ENCODE data around the gene SREBF1. TPM values are rescaled to one million over a fixed set of nuclear protein-coding genes. Genes with fewer than 3 reads are reported as not detected.

Gene SREBF1
- total RNA-seq, 1 experiment from 2014 or later: 298 TPM

DNA sequence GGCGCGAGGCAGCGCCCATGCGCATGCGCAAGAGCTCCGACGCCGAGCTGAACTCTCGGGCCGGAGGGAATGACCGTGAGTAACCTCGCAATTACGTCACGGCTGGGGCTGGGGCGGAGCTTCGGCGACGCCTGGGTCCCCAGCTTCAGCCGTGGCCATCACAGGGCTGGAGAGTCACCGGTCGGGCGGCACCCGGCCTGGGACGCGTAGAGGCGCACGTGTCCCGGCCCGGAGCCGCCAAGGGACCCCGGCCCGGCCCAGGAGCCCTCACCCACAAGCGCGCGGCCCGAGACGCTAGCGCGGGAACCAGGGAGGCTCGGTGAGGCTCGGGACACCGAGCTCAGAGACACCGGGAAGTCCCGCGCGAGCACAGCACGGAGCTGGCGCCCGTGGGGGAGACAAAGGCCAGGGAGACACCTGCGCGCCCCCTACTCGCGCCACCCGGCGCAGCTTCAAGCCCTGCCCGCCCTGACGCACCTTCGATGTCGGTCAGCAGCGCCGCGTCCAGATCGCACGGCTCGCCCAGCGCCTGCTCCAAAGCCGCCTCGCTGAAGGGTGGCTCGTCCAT, 452 bp downstream of the SREBF1 start (continued):
- TF ChIP-seq, protein P1, sequence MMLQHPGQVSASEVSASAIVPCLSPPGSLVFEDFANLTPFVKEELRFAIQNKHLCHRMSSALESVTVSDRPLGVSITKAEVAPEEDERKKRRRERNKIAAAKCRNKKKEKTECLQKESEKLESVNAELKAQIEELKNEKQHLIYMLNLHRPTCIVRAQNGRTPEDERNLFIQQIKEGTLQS (IDR thresholded peaks at IDR 0.05): no peak
- TF ChIP-seq EZH2 (IDR thresholded peaks at IDR 0.05): no peak
- TF ChIP-seq, protein P2, sequence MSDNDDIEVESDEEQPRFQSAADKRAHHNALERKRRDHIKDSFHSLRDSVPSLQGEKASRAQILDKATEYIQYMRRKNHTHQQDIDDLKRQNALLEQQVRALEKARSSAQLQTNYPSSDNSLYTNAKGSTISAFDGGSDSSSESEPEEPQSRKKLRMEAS (IDR thresholded peaks at IDR 0.05): peak; percentile 94

DNA sequence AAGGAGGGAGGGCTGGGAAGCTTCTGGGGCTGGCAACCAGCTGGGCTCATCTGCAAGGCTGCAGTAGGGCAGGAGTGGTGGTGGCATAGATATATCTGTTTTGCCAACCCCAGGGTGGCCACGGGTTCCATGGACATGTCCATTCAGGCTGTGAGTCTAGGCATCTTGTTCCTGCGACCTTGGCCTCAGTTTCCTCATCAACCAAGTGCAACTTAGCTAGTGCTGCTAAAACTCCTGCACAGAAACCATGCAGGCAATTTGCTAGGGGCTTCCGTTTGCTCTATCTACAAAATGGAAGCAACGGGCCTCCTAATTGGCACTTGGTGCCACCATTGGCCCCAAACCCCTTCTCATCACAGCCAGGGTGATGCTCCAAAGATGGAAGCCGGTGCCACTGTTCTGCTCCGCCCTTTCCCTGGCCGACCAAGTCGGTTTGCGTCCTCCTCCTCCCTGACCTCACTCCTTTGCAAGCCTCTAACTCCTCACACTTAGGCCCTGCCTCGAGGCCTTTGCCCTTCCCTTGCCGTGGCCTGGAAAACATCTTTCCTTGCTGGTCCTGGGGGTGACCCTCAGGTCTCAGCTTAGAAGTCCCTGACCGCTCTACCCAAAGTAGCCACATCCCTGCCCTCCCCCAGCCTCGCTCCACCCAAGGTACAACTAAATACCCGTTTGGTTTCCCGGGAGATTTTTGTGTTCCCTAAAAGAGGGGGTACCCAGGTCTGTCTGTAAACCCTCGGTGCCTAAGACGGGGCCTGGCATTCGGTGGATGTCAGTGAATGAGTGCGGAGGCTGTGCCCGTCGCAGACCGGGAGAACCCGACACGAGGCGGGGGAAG, 1.2 kb downstream of the SREBF1 start:
- peaks cover 52 to 83% of the 10 kb centered on the region in 2 experiments for H3K4me1 ChIP-seq (ENCODE audit: control insufficient read depth in 1 of 2, insufficient read depth in 2 of 2, low read length in 2 of 2)
- peaks cover 3 to 36% of the 10 kb centered on the region in 2 experiments; a peak in 2 of 4 replicates for H3K36me3 ChIP-seq (ENCODE audit: control insufficient read depth in 1 of 2, insufficient read depth in 2 of 2, low read length in 2 of 2)
- H3K79me2 ChIP-seq (ENCODE audit: insufficient read depth, low read length): peaks cover 70% of the 10 kb centered on the region
- H3K4me3 ChIP-seq (replicated peaks in 1 of 2; ENCODE audit: low read depth in 1 of 2, low read length in 2 of 2): peak overlapping the region; percentile 78 to 84
- ATAC-seq (peak; percentile 2), DNase-seq (ENCODE audit: low read depth, low spot score) (no peak)
- TF ChIP-seq ZFX (IDR thresholded peaks at IDR 0.05): no peak
- TF ChIP-seq, protein P2 (IDR thresholded peaks at IDR 0.05): peak; percentile 99; the same call in 1 of the 2 replicates
- TF ChIP-seq, protein P3, sequence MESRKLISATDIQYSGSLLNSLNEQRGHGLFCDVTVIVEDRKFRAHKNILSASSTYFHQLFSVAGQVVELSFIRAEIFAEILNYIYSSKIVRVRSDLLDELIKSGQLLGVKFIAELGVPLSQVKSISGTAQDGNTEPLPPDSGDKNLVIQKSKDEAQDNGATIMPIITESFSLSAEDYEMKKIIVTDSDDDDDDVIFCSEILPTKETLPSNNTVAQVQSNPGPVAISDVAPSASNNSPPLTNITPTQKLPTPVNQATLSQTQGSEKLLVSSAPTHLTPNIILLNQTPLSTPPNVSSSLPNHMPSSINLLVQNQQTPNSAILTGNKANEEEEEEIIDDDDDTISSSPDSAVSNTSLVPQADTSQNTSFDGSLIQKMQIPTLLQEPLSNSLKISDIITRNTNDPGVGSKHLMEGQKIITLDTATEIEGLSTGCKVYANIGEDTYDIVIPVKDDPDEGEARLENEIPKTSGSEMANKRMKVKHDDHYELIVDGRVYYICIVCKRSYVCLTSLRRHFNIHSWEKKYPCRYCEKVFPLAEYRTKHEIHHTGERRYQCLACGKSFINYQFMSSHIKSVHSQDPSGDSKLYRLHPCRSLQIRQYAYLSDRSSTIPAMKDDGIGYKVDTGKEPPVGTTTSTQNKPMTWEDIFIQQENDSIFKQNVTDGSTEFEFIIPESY (IDR thresholded peaks at IDR 0.05; ENCODE audit: extremely low read depth, insufficient replicate concordance, low read length): no peak
- CTCF ChIA-PET: interaction anchor here (0.9 to 2.1 kb wide), 7 partner anchors 8 to 153 kb away, joined by 3 to 8 read pairs (median 4); no protein-coding TSS in a partner anchor
- RAD21 ChIA-PET (ENCODE audit: low non-redundant PET in 1 of 2, low total read pairs in 2 of 2, uncharacterized antibody in 2 of 2, unreplicated experiment in 2 of 2): interaction anchor here (0.5 to 1.0 kb wide), 3 partner anchors 11 to 137 kb away, joined by 3 to 4 read pairs (median 3); no protein-coding TSS in a partner anchor
- intact Hi-C loops (cut with micrococcal nuclease): loop anchor here (10.0 kb wide), 1 partner anchor 151 kb away; the partner anchor contains the start of gene RAI1
- POLR2A ChIA-PET: interaction anchor here (0.6 to 4.2 kb wide), 31 partner anchors 9 to 423 kb away, joined by 3 to 112 read pairs (median 4); partner anchors contain the start of genes DRC3, FLII and TOM1L2
- H3K9me2 ChIP-seq (ENCODE audit: insufficient read depth): no peaks in the 10 kb centered on the region
- H2AFZ ChIP-seq (ENCODE audit: low read depth, low read length, poor library complexity, severe bottlenecking): no peak overlapping the region
- H4K20me1 ChIP-seq (ENCODE audit: insufficient read depth): no peaks in the 10 kb centered on the region
- BruUV-seq (replicated peaks): TSS peak; percentile 52
- peak overlapping the region; percentile 98 for H3K27ac ChIP-seq (ENCODE audit: low read depth, low read length)
- H3K9ac ChIP-seq (ENCODE audit: low read length): peak overlapping the region; percentile 99
- peak overlapping the region; percentile 88 for H3K4me2 ChIP-seq (ENCODE audit: low read length)
- no peaks in the 10 kb centered on the region for H3K27me3 ChIP-seq (ENCODE audit: insufficient read depth, low read length)
- H3K9me3 ChIP-seq (ENCODE audit: control insufficient read depth in 1 of 2, insufficient read depth in 1 of 2, low read depth in 1 of 2, low read length in 2 of 2): no peaks in the 10 kb centered on the region

All from HCT116 (cell line).